Measurements from ENCODE around the gene DEFB132. TPM values are rescaled to one million over a fixed set of nuclear protein-coding genes. Genes with fewer than 3 reads are reported as not detected.

Gene DEFB132
- total and polyA plus RNA-seq, 4 donors = 0.08 TPM; not detected in 2

DNA sequence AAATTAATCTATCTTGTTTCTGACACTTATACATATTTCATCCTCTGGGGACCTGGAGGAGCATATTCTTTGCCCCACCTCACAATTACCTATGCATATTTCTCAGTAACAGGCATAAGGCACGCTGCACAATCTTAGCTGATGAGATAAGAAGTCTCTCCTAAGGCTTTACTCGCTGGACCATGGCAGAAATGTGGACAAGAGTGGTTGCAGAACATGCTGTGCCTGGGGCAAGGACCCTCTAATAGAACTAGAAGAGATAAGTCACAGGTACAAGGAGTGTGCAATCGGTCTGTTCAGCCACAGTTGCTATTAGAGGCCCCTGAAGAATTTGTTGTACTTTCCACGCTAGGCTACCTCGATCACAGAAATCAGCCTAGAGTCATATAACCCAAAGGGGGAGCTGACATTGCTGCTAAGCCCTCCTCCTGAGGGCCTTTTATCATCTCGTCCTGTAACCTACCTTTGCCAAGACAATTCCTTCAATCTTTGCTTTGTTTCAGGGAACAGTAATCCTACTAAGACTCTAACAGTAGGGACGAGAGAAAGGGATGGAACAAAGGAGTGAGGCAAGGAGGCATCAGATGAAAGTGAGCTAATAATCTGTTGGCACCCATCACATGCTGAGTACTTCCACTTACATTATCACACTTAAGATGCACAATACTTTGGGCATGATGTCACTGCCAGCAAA is 46.6 kb upstream of the DEFB132 start:
- 54% methylated on average over 7 of the region's 7 CpGs for WGBS
- Histone ChIP-seq H3K27ac (ENCODE audit: low read depth in 1 of 2, low read length in 2 of 2) (no peak overlapping the region), H3K9ac (ENCODE audit: low read depth in 1 of 2, low read length in 2 of 2) (no peak overlapping the region), H3K27me3 (ENCODE audit: control insufficient read depth in 4 of 4, insufficient read depth in 4 of 4, low read length in 3 of 4) (no peaks in the 10 kb centered on the region), H3K4me1 (ENCODE audit: control insufficient read depth in 4 of 4, insufficient read depth in 4 of 4, low read length in 3 of 4) (no peaks in the 10 kb centered on the region), H3K36me3 (ENCODE audit: control insufficient read depth in 4 of 4, insufficient read depth in 3 of 4, low read depth in 1 of 4, low read length in 3 of 4) (no peaks in the 10 kb centered on the region), H3K9me3 (ENCODE audit: control insufficient read depth in 4 of 4, low read length in 3 of 4) (no peaks in the 10 kb centered on the region), H3K4me3 (ENCODE audit: low read depth in 1 of 3, low read length in 3 of 3) (no peak overlapping the region)
- DNase-seq (ENCODE audit: low spot score) = no peak
- TF ChIP-seq HNF4G (IDR thresholded peaks at IDR 0.05) (no peak), TAF1 (conservative IDR thresholded peaks at IDR 0.05) (no peak), MAX (IDR thresholded peaks at IDR 0.05) (no peak), ATF3 (IDR thresholded peaks at IDR 0.05) (no peak), NR2F2 (IDR thresholded peaks at IDR 0.05) (no peak), FOXA2 (IDR thresholded peaks at IDR 0.05) (no peak), RAD21 (IDR thresholded peaks at IDR 0.05) (no peak), GABPA (IDR thresholded peaks at IDR 0.05 in 1 of 2, conservative IDR thresholded peaks at IDR 0.05 in 1 of 2) (no peak), EGR1 (IDR thresholded peaks at IDR 0.05; ENCODE audit: low read depth in 2 of 2) (no peak), REST (IDR thresholded peaks at IDR 0.05) (no peak)

- 84% methylated on average over 2 of the region's 2 CpGs for WGBS
- TF ChIP-seq FOXA1 (IDR thresholded peaks at IDR 0.05) (no peak), RXRA (IDR thresholded peaks at IDR 0.05) (no peak), EGR1 (IDR thresholded peaks at IDR 0.05; ENCODE audit: low read depth in 2 of 2) (no peak), YY1 (IDR thresholded peaks at IDR 0.05) (no peak), HNF4A (conservative IDR thresholded peaks at IDR 0.05) (no peak), NR2F2 (IDR thresholded peaks at IDR 0.05) (no peak), HNF4G (IDR thresholded peaks at IDR 0.05) (no peak), RAD21 (IDR thresholded peaks at IDR 0.05) (no peak), SP1 (IDR thresholded peaks at IDR 0.05) (no peak), JUND (IDR thresholded peaks at IDR 0.05) (no peak), REST (IDR thresholded peaks at IDR 0.05) (no peak), TAF1 (conservative IDR thresholded peaks at IDR 0.05) (no peak), GABPA (IDR thresholded peaks at IDR 0.05 in 1 of 2, conservative IDR thresholded peaks at IDR 0.05 in 1 of 2) (no peak), ZBTB33 (IDR thresholded peaks at IDR 0.05) (no peak), ATF3 (IDR thresholded peaks at IDR 0.05) (no peak), MAX (IDR thresholded peaks at IDR 0.05) (no peak), FOXA2 (IDR thresholded peaks at IDR 0.05) (no peak)
- TF ChIP-seq, protein P1, sequence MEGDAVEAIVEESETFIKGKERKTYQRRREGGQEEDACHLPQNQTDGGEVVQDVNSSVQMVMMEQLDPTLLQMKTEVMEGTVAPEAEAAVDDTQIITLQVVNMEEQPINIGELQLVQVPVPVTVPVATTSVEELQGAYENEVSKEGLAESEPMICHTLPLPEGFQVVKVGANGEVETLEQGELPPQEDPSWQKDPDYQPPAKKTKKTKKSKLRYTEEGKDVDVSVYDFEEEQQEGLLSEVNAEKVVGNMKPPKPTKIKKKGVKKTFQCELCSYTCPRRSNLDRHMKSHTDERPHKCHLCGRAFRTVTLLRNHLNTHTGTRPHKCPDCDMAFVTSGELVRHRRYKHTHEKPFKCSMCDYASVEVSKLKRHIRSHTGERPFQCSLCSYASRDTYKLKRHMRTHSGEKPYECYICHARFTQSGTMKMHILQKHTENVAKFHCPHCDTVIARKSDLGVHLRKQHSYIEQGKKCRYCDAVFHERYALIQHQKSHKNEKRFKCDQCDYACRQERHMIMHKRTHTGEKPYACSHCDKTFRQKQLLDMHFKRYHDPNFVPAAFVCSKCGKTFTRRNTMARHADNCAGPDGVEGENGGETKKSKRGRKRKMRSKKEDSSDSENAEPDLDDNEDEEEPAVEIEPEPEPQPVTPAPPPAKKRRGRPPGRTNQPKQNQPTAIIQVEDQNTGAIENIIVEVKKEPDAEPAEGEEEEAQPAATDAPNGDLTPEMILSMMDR (IDR thresholded peaks at IDR 0.05; ENCODE audit: low read depth, low read length, missing input control) = no peak
These were observed 43.1 kb upstream of the DEFB132 start for GRCh38 chr20:214383-214782.

More at GRCh38 chr20:214383-214782, 43.1 kb upstream of the DEFB132 start:
- no peak overlapping the region for H3K27ac ChIP-seq (ENCODE audit: low read depth in 1 of 2, low read length in 2 of 2)
- no peaks in the 10 kb centered on the region for H3K9me3 ChIP-seq (ENCODE audit: control insufficient read depth in 4 of 4, low read length in 3 of 4)
- H3K27me3 ChIP-seq (ENCODE audit: control insufficient read depth in 4 of 4, insufficient read depth in 4 of 4, low read length in 3 of 4) = peaks cover 0 to 2% (median 0%) of the 10 kb centered on the region in 4 donors
- no peak overlapping the region for H3K4me3 ChIP-seq (ENCODE audit: low read depth in 1 of 3, low read length in 3 of 3)
- no peaks in the 10 kb centered on the region for H3K4me1 ChIP-seq (ENCODE audit: control insufficient read depth in 4 of 4, insufficient read depth in 4 of 4, low read length in 3 of 4)
- no peak overlapping the region for H3K9ac ChIP-seq (ENCODE audit: low read depth in 1 of 2, low read length in 2 of 2)
- DNase-seq (ENCODE audit: low spot score) = no peak
- no peaks in the 10 kb centered on the region for H3K36me3 ChIP-seq (ENCODE audit: control insufficient read depth in 4 of 4, insufficient read depth in 3 of 4, low read depth in 1 of 4, low read length in 3 of 4)
